Heart left ventricle (tissue), 13 donors: ENCODE results near the gene SULT1C2.

Source experiments
- POLR2A ChIP-seq, 2 donors: fragments of 450-650 bp; IDR thresholded peaks; one replicate each; pipeline ENCODE4 v1.6.1; 2017; ENCODE audit warnings: antibody characterized with exemption in 2 of 2, mild to moderate bottlenecking in 2 of 2, moderate library complexity in 2 of 2
- TF ChIP-seq, protein P1 (sequence below), 12 donors: fragments of 200-600 bp; sonication (generic) in 4 of 12; IDR thresholded peaks; one replicate each; pipeline versions ENCODE4 v1.5.0 to v1.8.0; 2018 to 2022; ENCODE audit warnings: antibody characterized with exemption in 12 of 12, mild to moderate bottlenecking in 5 of 12
- donor health status: ischemic (EF 13 %, LVEDD 7.1; RV severe dilation, severe dysfunction).
- donor health status: DM: no; HTN: yes; CAD: no.
- donor health status: DM: no; HTN: no; CAD: no.
- donor health status: ischemic (EF 25% LVEDD 6.9; RV normal size, moderate dysfunction).
- donor health status: ischemic (EF 25% LVEDD 5.7; RV mildly dilated, moderate dysfunction).
- donor health status: ischemic (EF 35%, LVEDD 5.7; RV mildly dilated, moderate dysfunction).
- donor health status: nonischemic (EF 11% LVEDD 7.7; RV severe dilation, severe dysfunction).
- donor health status: DM: yes; HTN: yes; CAD: no.
- donor health status: PGD.
- donor health status: ischemic (EF 29% LVEDD 5.4; RV normal size, mild dysfunction).
- donor health status: nonischemic (EF 23%, LVEDD 6.1; RV moderate dilation, normal function).

DNA sequence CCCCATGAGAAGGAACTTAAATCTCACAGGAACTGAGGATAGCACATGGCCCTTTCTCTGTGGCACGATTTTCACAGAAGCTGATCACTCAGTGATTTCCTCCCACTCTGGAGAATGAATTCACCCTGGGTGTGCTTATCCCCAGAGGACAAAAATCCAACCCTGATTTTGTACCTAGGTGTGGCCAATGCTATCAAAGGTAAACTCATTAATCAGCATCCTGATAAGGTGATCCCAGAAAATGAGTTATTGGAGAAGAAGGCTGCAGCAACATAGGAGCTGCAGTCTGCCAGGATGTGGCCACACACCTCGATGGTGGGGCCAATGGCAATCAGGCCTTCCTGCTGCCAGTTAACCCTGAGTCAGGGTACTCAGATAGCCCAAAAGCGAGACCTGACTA is 8.2 kb upstream of the SULT1C2 start:
- TF ChIP-seq, protein P1, sequence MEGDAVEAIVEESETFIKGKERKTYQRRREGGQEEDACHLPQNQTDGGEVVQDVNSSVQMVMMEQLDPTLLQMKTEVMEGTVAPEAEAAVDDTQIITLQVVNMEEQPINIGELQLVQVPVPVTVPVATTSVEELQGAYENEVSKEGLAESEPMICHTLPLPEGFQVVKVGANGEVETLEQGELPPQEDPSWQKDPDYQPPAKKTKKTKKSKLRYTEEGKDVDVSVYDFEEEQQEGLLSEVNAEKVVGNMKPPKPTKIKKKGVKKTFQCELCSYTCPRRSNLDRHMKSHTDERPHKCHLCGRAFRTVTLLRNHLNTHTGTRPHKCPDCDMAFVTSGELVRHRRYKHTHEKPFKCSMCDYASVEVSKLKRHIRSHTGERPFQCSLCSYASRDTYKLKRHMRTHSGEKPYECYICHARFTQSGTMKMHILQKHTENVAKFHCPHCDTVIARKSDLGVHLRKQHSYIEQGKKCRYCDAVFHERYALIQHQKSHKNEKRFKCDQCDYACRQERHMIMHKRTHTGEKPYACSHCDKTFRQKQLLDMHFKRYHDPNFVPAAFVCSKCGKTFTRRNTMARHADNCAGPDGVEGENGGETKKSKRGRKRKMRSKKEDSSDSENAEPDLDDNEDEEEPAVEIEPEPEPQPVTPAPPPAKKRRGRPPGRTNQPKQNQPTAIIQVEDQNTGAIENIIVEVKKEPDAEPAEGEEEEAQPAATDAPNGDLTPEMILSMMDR (IDR thresholded peaks at IDR 0.05): no peak
- TF ChIP-seq POLR2A (IDR thresholded peaks at IDR 0.05): no peak
